HCT116 (cell line): Measurements from ENCODE around the gene IQSEC3. TPM values are rescaled to one million over a fixed set of nuclear protein-coding genes. Genes with fewer than 3 reads are reported as not detected.

Experiments
- ATAC-seq: fragments of 200-7000 bp; cut with Tn5 transposase; 2 replicates; pipeline ENCODE4 v1.9.1; 2020; ENCODE audit warnings: mild to moderate bottlenecking, moderate library complexity
- BruUV-seq: library from RNA; stranded (reverse); fragments of 400-500 nt; replicated peaks from 2 replicates; lab custom pipeline; 2021; lab: Mats Ljungman, UMichigan
- CTCF ChIA-PET: fragments of 300-600 bp; sonication (Branson Sonifier 250); formaldehyde crosslinking; loops from one replicate; lab custom pipeline; 2021; ENCODE audit warnings: antibody characterized with exemption; lab: Charles Lee
- POLR2A ChIA-PET: fragments of 300-600, 350-600 bp; sonication (Branson Sonifier 250); formaldehyde crosslinking; loops from one replicate; lab custom pipeline; 2021; ENCODE audit warnings: antibody characterized with exemption; lab: Charles Lee
- RAD21 ChIA-PET, 2 experiments: fragments of 300-600 bp; sonication (Branson Sonifier 250); formaldehyde crosslinking; loops; one replicate each; lab custom pipeline; 2023; ENCODE audit warnings: low total read pairs in 2 of 2; ENCODE audit not compliant: uncharacterized antibody in 2 of 2, unreplicated experiment in 2 of 2, low non-redundant PET in 1 of 2; lab: Charles Lee
- DNase-seq: peaks from one replicate; pipeline ENCODE4 v3.0.0-alpha.2; 2010; ENCODE audit warnings: low read depth, low spot score
- H2AFZ ChIP-seq: fragments of 200-600 bp; shearing (Covaris generic), sonication (generic); 2 replicates; pipeline ENCODE4 v1.6.1; 2017; ENCODE audit warnings: low read depth, mixed run types, mixed read lengths, antibody characterized with exemption, low read length; ENCODE audit not compliant: poor library complexity, severe bottlenecking
- H3K27ac ChIP-seq: 2 replicates; pipeline ENCODE4 v1.5.1; 2012; ENCODE audit warnings: low read depth, low read length
- H3K27me3 ChIP-seq: fragments of 200-600 bp; sonication (generic); 2 replicates; pipeline ENCODE4 v1.6.1; 2016; ENCODE audit warnings: mixed run types, low read length, mixed read lengths; ENCODE audit not compliant: insufficient read depth
- H3K36me3 ChIP-seq, 2 experiments: fragments of 200-500 bp in 1 of 2; fragments of 200-600 bp in 1 of 2; sonication (Bioruptor generic) in 1 of 2; sonication (generic) in 1 of 2; 2 replicates each; pipeline versions ENCODE4 v1.5.1 to v1.6.1; 2014 to 2016; ENCODE audit warnings: low read length in 2 of 2, inconsistent platforms in 1 of 2, mixed read lengths in 1 of 2, mixed run types in 1 of 2; ENCODE audit not compliant: insufficient read depth in 2 of 2, control insufficient read depth in 1 of 2
- H3K4me1 ChIP-seq, 2 experiments: fragments of 200-600 bp in 1 of 2; sonication (generic) in 1 of 2; 2 replicates each; pipeline versions ENCODE4 v1.5.1 to v1.6.1; 2012 to 2017; ENCODE audit warnings: low read length in 2 of 2, inconsistent platforms in 1 of 2, mild to moderate bottlenecking in 1 of 2, mixed read lengths in 1 of 2, mixed run types in 1 of 2, moderate library complexity in 1 of 2; ENCODE audit not compliant: insufficient read depth in 2 of 2, control insufficient read depth in 1 of 2
- H3K4me2 ChIP-seq: fragments of 200-600 bp; sonication (generic); 2 replicates; pipeline ENCODE4 v1.6.1; 2017; ENCODE audit warnings: mixed run types, low read length, mixed read lengths
- H3K4me3 ChIP-seq, 2 experiments: fragments of 200-600 bp in 1 of 2; sonication (generic) in 1 of 2; replicated peaks in 1 of 2; 2 replicates each; pipeline ENCODE4 v1.5.1; 2011 to 2016; ENCODE audit warnings: low read length in 2 of 2, control low read depth in 1 of 2, low read depth in 1 of 2, mild to moderate bottlenecking in 1 of 2, mixed read lengths in 1 of 2, mixed run types in 1 of 2
- H3K79me2 ChIP-seq: fragments of 200-600 bp; sonication (generic); 2 replicates; pipeline ENCODE4 v1.6.1; 2017; ENCODE audit warnings: mild to moderate bottlenecking, mixed run types, low read length, moderate library complexity, mixed read lengths; ENCODE audit not compliant: insufficient read depth
- H3K9ac ChIP-seq: fragments of 200-600 bp; sonication (generic); 2 replicates; pipeline ENCODE4 v1.6.1; 2016; ENCODE audit warnings: low read length, mixed read lengths
- H3K9me2 ChIP-seq: fragments of 200-600 bp; sonication (generic), shearing (Covaris generic); 2 replicates; pipeline ENCODE4 v1.6.1; 2017; ENCODE audit warnings: mixed run types, mild to moderate bottlenecking, moderate library complexity; ENCODE audit not compliant: insufficient read depth
- H3K9me3 ChIP-seq, 2 experiments: fragments of 200-500 bp in 1 of 2; fragments of 200-600 bp in 1 of 2; sonication (Bioruptor generic) in 1 of 2; sonication (generic) in 1 of 2; 2 replicates each; pipeline ENCODE4 v1.6.1; 2014 to 2017; ENCODE audit warnings: low read length in 2 of 2, mixed read lengths in 2 of 2, inconsistent platforms in 1 of 2, low read depth in 1 of 2, mild to moderate bottlenecking in 1 of 2, mixed run types in 1 of 2, moderate library complexity in 1 of 2; ENCODE audit not compliant: control insufficient read depth in 1 of 2, insufficient read depth in 1 of 2
- H4K20me1 ChIP-seq: fragments of 200-600 bp; sonication (generic), shearing (Covaris generic); 2 replicates; pipeline ENCODE4 v1.6.1; 2017; ENCODE audit warnings: mixed run types, mild to moderate bottlenecking, moderate library complexity; ENCODE audit not compliant: insufficient read depth
- CBX3 ChIP-seq: IDR thresholded peaks from 2 replicates; pipeline ENCODE4 v1.6.1; 2012; ENCODE audit warnings: low read depth
- EZH2 ChIP-seq: fragments of 200-600 bp; sonication (generic); IDR thresholded peaks from 2 replicates; pipeline ENCODE4 v1.6.1; 2017; ENCODE audit warnings: antibody characterized with exemption, mixed run types
- EZH2phosphoT487 ChIP-seq: fragments of 200-600 bp; IDR thresholded peaks from 2 replicates; pipeline ENCODE4 v1.6.1; 2018; ENCODE audit warnings: antibody characterized with exemption, borderline replicate concordance
- FOSL1 ChIP-seq: IDR thresholded peaks from 2 replicates; pipeline ENCODE4 v1.6.1; 2012; ENCODE audit warnings: low read depth
- JUND ChIP-seq: IDR thresholded peaks from 2 replicates; pipeline ENCODE4 v1.6.1; 2012
- POLR2AphosphoS5 ChIP-seq: IDR thresholded peaks from 2 replicates; pipeline ENCODE4 v1.6.1; 2011; ENCODE audit warnings: mild to moderate bottlenecking, low read depth, low read length, moderate library complexity
- RAD21 ChIP-seq: IDR thresholded peaks from 2 replicates; pipeline ENCODE4 v1.6.1; 2012; ENCODE audit warnings: low read depth, mild to moderate bottlenecking
- SIN3A ChIP-seq: IDR thresholded peaks from 2 replicates; pipeline ENCODE4 v1.6.1; 2012; ENCODE audit warnings: low read depth
- SP1 ChIP-seq: IDR thresholded peaks from 2 replicates; pipeline ENCODE4 v1.6.1; 2012; ENCODE audit warnings: low read depth
- TCF7L2 ChIP-seq: IDR thresholded peaks from 2 replicates; pipeline ENCODE4 v1.7.0; 2011; ENCODE audit warnings: borderline replicate concordance, inconsistent platforms; ENCODE audit not compliant: insufficient read depth, insufficient read length; ENCODE audit errors: extremely low read depth
- YY1 ChIP-seq: IDR thresholded peaks from 2 replicates; pipeline ENCODE4 v1.6.1; 2011; ENCODE audit warnings: low read length, low read depth, moderate library complexity, mild to moderate bottlenecking; ENCODE audit not compliant: insufficient replicate concordance; ENCODE audit errors: extremely low read depth
- ZNF274 ChIP-seq: fragments of 200-500 bp; sonication (Bioruptor generic); IDR thresholded peaks from 2 replicates; pipeline ENCODE4 v1.6.1; 2014; ENCODE audit warnings: mild to moderate bottlenecking, low read depth, low read length, inconsistent platforms
- intact Hi-C: fragments of 100-400 bp; cut with micrococcal nuclease; formaldehyde crosslinking; loops from 2 replicates; pipeline ENCODE4 v1.10.0; 2022
- total RNA-seq: library from RNA; stranded (reverse); gene quantifications from one replicate; pipeline ENCODE4 v1.2.1, GENCODE V29; 2021; ENCODE audit not compliant: unreplicated experiment
- TF ChIP-seq, protein P1 (sequence below): IDR thresholded peaks from 2 replicates; pipeline ENCODE4 v1.6.1; 2011; ENCODE audit warnings: mild to moderate bottlenecking, low read length, moderate library complexity; ENCODE audit not compliant: insufficient replicate concordance; ENCODE audit errors: extremely low read depth
- TF ChIP-seq, protein P2 (sequence below): IDR thresholded peaks from 2 replicates; pipeline ENCODE4 v1.6.1; 2012
- TF ChIP-seq, protein P3 (sequence below): IDR thresholded peaks from 2 replicates; pipeline ENCODE4 v1.6.1; 2012

IQSEC3 gene
- total RNA-seq, 1 experiment from 2014 or later, result not detected

DNA sequence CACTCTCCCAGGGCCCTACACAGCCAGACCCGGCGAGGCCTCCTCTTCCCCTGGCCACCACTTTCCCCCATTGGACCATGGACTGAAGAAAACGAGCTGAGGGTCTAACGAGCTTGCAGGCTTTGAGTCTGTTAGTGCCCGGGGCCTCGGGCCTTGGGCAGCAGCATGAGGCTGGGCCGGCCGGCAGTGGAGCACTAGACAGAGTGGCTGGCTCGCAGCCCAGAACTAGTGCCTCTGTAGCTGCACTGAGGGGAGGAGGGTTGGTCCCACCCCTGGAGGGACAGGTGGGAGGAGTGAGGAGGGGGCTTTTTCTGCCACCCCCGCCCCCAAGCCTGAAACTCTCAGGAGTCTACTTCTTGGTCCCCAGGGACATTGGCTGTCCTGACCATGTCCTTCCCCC, 108.7 kb downstream of the IQSEC3 start:
- no peak overlapping the region for H3K4me3 ChIP-seq
- no peaks in the 10 kb centered on the region for H3K79me2 ChIP-seq
- no peak overlapping the region for H3K4me2 ChIP-seq
- no peak overlapping the region for H2AFZ ChIP-seq
- no peaks in the 10 kb centered on the region for H3K9me3 ChIP-seq
- CTCF ChIA-PET, result no interaction called here
- H4K20me1 ChIP-seq, result no peaks in the 10 kb centered on the region
- H3K27ac ChIP-seq, result no peak overlapping the region
- peaks cover 9 to 40% of the 10 kb centered on the region in 2 experiments; a peak in 3 of 4 replicates for H3K4me1 ChIP-seq
- no peaks in the 10 kb centered on the region for H3K27me3 ChIP-seq
- no peak overlapping the region for H3K9ac ChIP-seq
- no TSS peak for BruUV-seq
- intact Hi-C loops, result no loop called here
- no peaks in the 10 kb centered on the region for H3K9me2 ChIP-seq
- DNase-seq (no peak), ATAC-seq (no peak)
- POLR2A ChIA-PET, result no interaction called here
- H3K36me3 ChIP-seq, result no peaks in the 10 kb centered on the region
- RAD21 ChIA-PET, result no interaction called here
- TF ChIP-seq YY1, result no peak
- TF ChIP-seq, protein P1, sequence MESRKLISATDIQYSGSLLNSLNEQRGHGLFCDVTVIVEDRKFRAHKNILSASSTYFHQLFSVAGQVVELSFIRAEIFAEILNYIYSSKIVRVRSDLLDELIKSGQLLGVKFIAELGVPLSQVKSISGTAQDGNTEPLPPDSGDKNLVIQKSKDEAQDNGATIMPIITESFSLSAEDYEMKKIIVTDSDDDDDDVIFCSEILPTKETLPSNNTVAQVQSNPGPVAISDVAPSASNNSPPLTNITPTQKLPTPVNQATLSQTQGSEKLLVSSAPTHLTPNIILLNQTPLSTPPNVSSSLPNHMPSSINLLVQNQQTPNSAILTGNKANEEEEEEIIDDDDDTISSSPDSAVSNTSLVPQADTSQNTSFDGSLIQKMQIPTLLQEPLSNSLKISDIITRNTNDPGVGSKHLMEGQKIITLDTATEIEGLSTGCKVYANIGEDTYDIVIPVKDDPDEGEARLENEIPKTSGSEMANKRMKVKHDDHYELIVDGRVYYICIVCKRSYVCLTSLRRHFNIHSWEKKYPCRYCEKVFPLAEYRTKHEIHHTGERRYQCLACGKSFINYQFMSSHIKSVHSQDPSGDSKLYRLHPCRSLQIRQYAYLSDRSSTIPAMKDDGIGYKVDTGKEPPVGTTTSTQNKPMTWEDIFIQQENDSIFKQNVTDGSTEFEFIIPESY, result no peak
- no peak for TF ChIP-seq JUND
- no peak for TF ChIP-seq EZH2phosphoT487
- TF ChIP-seq RAD21, result no peak
- no peak for TF ChIP-seq POLR2AphosphoS5
- TF ChIP-seq TCF7L2, result no peak
- TF ChIP-seq, protein P2, sequence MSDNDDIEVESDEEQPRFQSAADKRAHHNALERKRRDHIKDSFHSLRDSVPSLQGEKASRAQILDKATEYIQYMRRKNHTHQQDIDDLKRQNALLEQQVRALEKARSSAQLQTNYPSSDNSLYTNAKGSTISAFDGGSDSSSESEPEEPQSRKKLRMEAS, result no peak
- TF ChIP-seq EZH2, result no peak
- TF ChIP-seq CBX3, result no peak
- no peak for TF ChIP-seq SIN3A
- TF ChIP-seq FOSL1, result no peak
- no peak for TF ChIP-seq ZNF274
- TF ChIP-seq, protein P3, sequence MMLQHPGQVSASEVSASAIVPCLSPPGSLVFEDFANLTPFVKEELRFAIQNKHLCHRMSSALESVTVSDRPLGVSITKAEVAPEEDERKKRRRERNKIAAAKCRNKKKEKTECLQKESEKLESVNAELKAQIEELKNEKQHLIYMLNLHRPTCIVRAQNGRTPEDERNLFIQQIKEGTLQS, result no peak
- no peak for TF ChIP-seq SP1
